H9 (cell line): ENCODE data around the gene UTP11. TPM values are rescaled to one million over a fixed set of nuclear protein-coding genes. Genes with fewer than 3 reads are reported as not detected.

Experiments
- DNase-seq: peaks from one replicate; pipeline ENCODE4 v3.0.0-alpha.2; 2017
- H2AFZ ChIP-seq: one replicate; pipeline ENCODE4 v1.6.1; 2013; ENCODE audit warnings: mild to moderate bottlenecking, low read length, control low read depth, moderate library complexity
- H2AK5ac ChIP-seq: 2 replicates; pipeline ENCODE4 v1.6.1; 2013; ENCODE audit warnings: low read length, control low read depth, mixed read lengths; ENCODE audit not compliant: insufficient read length
- H2BK120ac ChIP-seq: one replicate; pipeline ENCODE4 v1.6.1; 2013; ENCODE audit warnings: low read depth, mild to moderate bottlenecking, low read length, control low read depth, inconsistent platforms; ENCODE audit not compliant: poor library complexity, severe bottlenecking
- H2BK12ac ChIP-seq: 2 replicates; pipeline ENCODE4 v1.6.1; 2013; ENCODE audit warnings: low read length, control low read depth, mixed read lengths, low read depth; ENCODE audit not compliant: insufficient read length
- H2BK15ac ChIP-seq: 2 replicates; pipeline ENCODE4 v1.6.1; 2013; ENCODE audit warnings: low read depth, low read length, control low read depth
- H2BK20ac ChIP-seq: one replicate; pipeline ENCODE4 v1.6.1; 2013; ENCODE audit warnings: low read depth, mild to moderate bottlenecking, low read length, control low read depth, inconsistent platforms; ENCODE audit not compliant: poor library complexity, severe bottlenecking
- H2BK5ac ChIP-seq: 2 replicates; pipeline ENCODE4 v1.6.1; 2013; ENCODE audit warnings: low read length, control low read depth, mixed read lengths; ENCODE audit not compliant: insufficient read length
- H3K14ac ChIP-seq: 2 replicates; pipeline ENCODE4 v1.6.1; 2013; ENCODE audit warnings: low read length, control low read depth; ENCODE audit not compliant: insufficient read depth
- H3K18ac ChIP-seq: 2 replicates; pipeline ENCODE4 v1.6.1; 2013; ENCODE audit warnings: low read depth, mild to moderate bottlenecking, mixed read lengths, low read length, control low read depth; ENCODE audit not compliant: insufficient read length
- H3K23ac ChIP-seq: 2 replicates; pipeline ENCODE4 v1.6.1; 2013; ENCODE audit warnings: low read length, control low read depth, mixed read lengths, low read depth; ENCODE audit not compliant: insufficient read length
- H3K23me2 ChIP-seq: 2 replicates; pipeline ENCODE4 v1.6.1; 2013; ENCODE audit warnings: low read depth, mild to moderate bottlenecking, mixed read lengths, low read length, control low read depth; ENCODE audit not compliant: insufficient read length, poor library complexity, severe bottlenecking
- H3K27ac ChIP-seq: 2 replicates; pipeline ENCODE4 v1.5.1; 2013; ENCODE audit warnings: low read length, control low read depth, mixed read lengths, low read depth; ENCODE audit not compliant: insufficient read length
- H3K27me3 ChIP-seq: 2 replicates; pipeline ENCODE4 v1.6.1; 2013; ENCODE audit warnings: low read length, control low read depth, inconsistent platforms; ENCODE audit not compliant: insufficient read depth
- H3K4ac ChIP-seq: 2 replicates; pipeline ENCODE4 v1.6.1; 2013; ENCODE audit warnings: low read depth, mild to moderate bottlenecking, control low read depth, inconsistent platforms, low read length, moderate library complexity
- H3K4me1 ChIP-seq: 2 replicates; pipeline ENCODE4 v1.6.1; 2013; ENCODE audit warnings: low read length, control low read depth, inconsistent platforms; ENCODE audit not compliant: insufficient read depth
- H3K4me2 ChIP-seq: 2 replicates; pipeline ENCODE4 v1.6.1; 2013; ENCODE audit warnings: low read length, control low read depth, mixed read lengths; ENCODE audit not compliant: insufficient read length, insufficient read depth
- H3K56ac ChIP-seq: 2 replicates; pipeline ENCODE4 v1.6.1; 2013; ENCODE audit warnings: low read depth, mild to moderate bottlenecking, mixed read lengths, low read length, control low read depth; ENCODE audit not compliant: insufficient read length
- H3K79me1 ChIP-seq: 2 replicates; pipeline ENCODE4 v1.6.1; 2013; ENCODE audit warnings: low read depth, mild to moderate bottlenecking, moderate library complexity, low read length, control low read depth, inconsistent platforms; ENCODE audit not compliant: insufficient read depth, poor library complexity, severe bottlenecking
- H3K79me2 ChIP-seq: 2 replicates; pipeline ENCODE4 v1.6.1; 2013; ENCODE audit warnings: low read length, control low read depth, inconsistent platforms; ENCODE audit not compliant: insufficient read depth
- H3K9ac ChIP-seq: 2 replicates; pipeline ENCODE4 v1.6.1; 2013; ENCODE audit warnings: low read length, control low read depth, mixed read lengths; ENCODE audit not compliant: insufficient read length; ENCODE audit errors: extremely low read depth
- H3K9me3 ChIP-seq: one replicate; pipeline ENCODE4 v1.6.1; 2013; ENCODE audit warnings: low read depth, low read length, inconsistent platforms; ENCODE audit not compliant: control insufficient read depth
- H3T11ph ChIP-seq: one replicate; pipeline ENCODE4 v1.6.1; 2013; ENCODE audit warnings: mild to moderate bottlenecking, low read length, control low read depth, inconsistent platforms
- H4K20me1 ChIP-seq: one replicate; pipeline ENCODE4 v1.6.1; 2013; ENCODE audit not compliant: control insufficient read depth, insufficient read length, insufficient read depth
- H4K5ac ChIP-seq: 2 replicates; pipeline ENCODE4 v1.6.1; 2013; ENCODE audit warnings: low read depth, mild to moderate bottlenecking, mixed read lengths, low read length, control low read depth; ENCODE audit not compliant: insufficient read length
- H4K8ac ChIP-seq: replicated peaks from 2 replicates; pipeline ENCODE4 v1.6.1; 2013; ENCODE audit warnings: low read length, control low read depth, mixed read lengths, low read depth; ENCODE audit not compliant: insufficient read length
- H4K91ac ChIP-seq: 2 replicates; pipeline ENCODE4 v1.6.1; 2013; ENCODE audit warnings: low read depth, mild to moderate bottlenecking, moderate library complexity, mixed read lengths, low read length, control low read depth; ENCODE audit not compliant: insufficient read length
- H3K27ac Mint-ChIP-seq, 3 experiments: 2 replicates in 2 of 3; 3 replicates in 1 of 3; pipeline ENCODE4 v1.8.0; 2020 to 2021; ENCODE audit warnings: mixed read lengths in 3 of 3, mild to moderate bottlenecking in 1 of 3, moderate library complexity in 1 of 3
- H3K27me3 Mint-ChIP-seq: 2 replicates; pipeline ENCODE4 v1.8.0; 2021; ENCODE audit warnings: low read depth, mild to moderate bottlenecking, moderate library complexity, mixed read lengths
- H3K36me3 Mint-ChIP-seq, 3 experiments: 2 replicates in 2 of 3; 3 replicates in 1 of 3; pipeline ENCODE4 v1.8.0; 2020 to 2021; ENCODE audit warnings: low read depth in 3 of 3, mixed read lengths in 3 of 3; ENCODE audit not compliant: insufficient read depth in 1 of 3
- H3K4me1 Mint-ChIP-seq, 2 experiments: 2 replicates each; pipeline ENCODE4 v1.8.0; 2020; ENCODE audit warnings: mixed read lengths in 2 of 2
- H3K4me3 Mint-ChIP-seq, 2 experiments: 2 replicates in 1 of 2; 3 replicates in 1 of 2; pipeline ENCODE4 v1.8.0; 2020 to 2021; ENCODE audit warnings: mild to moderate bottlenecking in 2 of 2, mixed read lengths in 2 of 2, moderate library complexity in 1 of 2
- H3K9me3 Mint-ChIP-seq, 2 experiments: 2 replicates in 1 of 2; 3 replicates in 1 of 2; pipeline ENCODE4 v1.8.0; 2020; ENCODE audit warnings: mild to moderate bottlenecking in 2 of 2, mixed read lengths in 2 of 2, moderate library complexity in 1 of 2
- CTCF ChIP-seq: fragments of 200-600 bp; sonication (generic); conservative IDR thresholded peaks from 3 replicates; pipeline ENCODE4 v1.8.0; 2021; ENCODE audit warnings: antibody characterized with exemption, mild to moderate bottlenecking
- WGBS: extraction: QIAGEN DNeasy Blood & Tissue Kit; methylation state at CpG from one replicate; pipeline ENCODE4 v1.1.7; 2013; ENCODE audit warnings: missing lambda C conversion rate, low lambda C conversion rate, mixed read lengths; ENCODE audit not compliant: insufficient read length; ENCODE audit errors: extremely low coverage; 5-methylcytosine and 5-hydroxymethylcytosine counted together
- total RNA-seq: library from RNA; stranded (reverse); gene quantifications from 2 replicates; pipeline ENCODE4 v1.2.1, GENCODE V29; 2021

Gene UTP11
- total RNA-seq, 1 experiment from 2014 or later, result 63.1 TPM

GRCh38 chr1:37998913-37999429, 13.6 kb upstream of the UTP11 start:
- peaks cover 5% of the 10 kb centered on the region; the same call in 1 of the 2 replicates for H3K79me2 ChIP-seq
- H3K4me2 ChIP-seq, result no peak overlapping the region
- WGBS, result no CpG with 5 or more reads among the region's 16 CpGs
- H3K4me1 ChIP-seq, result peaks cover 31% of the 10 kb centered on the region
- no peak overlapping the region for H2BK20ac ChIP-seq
- H4K5ac ChIP-seq, result no peak overlapping the region
- no peaks in the 10 kb centered on the region for H3K79me1 ChIP-seq
- H3K23ac ChIP-seq, result no peak overlapping the region
- no peak overlapping the region for H2BK5ac ChIP-seq
- H3K27me3 ChIP-seq, result no peaks in the 10 kb centered on the region
- no peaks in the 10 kb centered on the region for H3K9me3 Mint-ChIP-seq
- no peaks in the 10 kb centered on the region for H4K20me1 ChIP-seq
- H3K27ac Mint-ChIP-seq, result peak overlapping the region; percentile 43 to 98 (median 94); a peak in 6 of 7 replicates
- TF ChIP-seq CTCF, result no peak
- no peaks in the 10 kb centered on the region for H3K9me3 ChIP-seq
- H2BK15ac ChIP-seq, result no peak overlapping the region
- peak overlapping the region; percentile 18 for H3K18ac ChIP-seq
- H3K9ac ChIP-seq, result no peak overlapping the region
- H2AK5ac ChIP-seq, result no peak overlapping the region
- H3K27me3 Mint-ChIP-seq, result no peaks in the 10 kb centered on the region
- no peak overlapping the region for H2BK12ac ChIP-seq
- H3K27ac ChIP-seq, result peak overlapping the region; percentile 60
- no peak overlapping the region for H4K8ac ChIP-seq
- H2BK120ac ChIP-seq, result no peak overlapping the region
- H3K36me3 Mint-ChIP-seq, result peaks cover 17 to 37% (median 32%) of the 10 kb centered on the region in 3 experiments
- no peak for DNase-seq
- no peak overlapping the region for H3T11ph ChIP-seq
- H3K4me3 Mint-ChIP-seq, result no peak overlapping the region
- H3K23me2 ChIP-seq, result peaks cover 13% of the 10 kb centered on the region
- H3K4ac ChIP-seq, result no peak overlapping the region
- no peak overlapping the region for H4K91ac ChIP-seq
- H3K4me1 Mint-ChIP-seq, result peaks cover 47 to 56% of the 10 kb centered on the region in 2 experiments
- H3K14ac ChIP-seq, result no peak overlapping the region; the same call in 1 of the 2 replicates
- no peak overlapping the region for H2AFZ ChIP-seq
- no peak overlapping the region for H3K56ac ChIP-seq
